Activated CD4-positive, alpha-beta T cell treated with anti-CD3 and anti-CD28 coated beads, Interleukin-2, amount 10 ng/mL, durations not matched to agents 7 days and 5 days (primary cell): Measurements from ENCODE around the gene RSPH9. TPM values are rescaled to one million over a fixed set of nuclear protein-coding genes. Genes with fewer than 3 reads are reported as not detected.
"Not testable (repeated sequence)": the region's sequence is repeated elsewhere in the genome, so short reads cannot be mapped to it uniquely, and the experiment has no call there.

Experiments
- CTCF ChIA-PET: fragments of 350-600 bp; sonication (Branson Sonifier 250); formaldehyde crosslinking; loops from one replicate; lab custom pipeline; 2021; ENCODE audit warnings: antibody characterized with exemption; lab: Charles Lee
- POLR2A ChIA-PET: fragments of 350-600 bp; sonication (Branson Sonifier 250); formaldehyde crosslinking; loops from one replicate; lab custom pipeline; 2021; ENCODE audit warnings: antibody characterized with exemption; lab: Charles Lee
- DNase-seq: peaks from one replicate; pipeline ENCODE4 v3.0.0-alpha.2; 2020
- H3K27ac Mint-ChIP-seq: one replicate; pipeline ENCODE4 v1.8.0; 2021; ENCODE audit warnings: mild to moderate bottlenecking, moderate library complexity, mixed read lengths
- H3K27me3 Mint-ChIP-seq: one replicate; pipeline ENCODE4 v1.8.0; 2021; ENCODE audit warnings: mixed read lengths
- H3K36me3 Mint-ChIP-seq: one replicate; pipeline ENCODE4 v1.8.0; 2021; ENCODE audit warnings: low read depth, mixed read lengths
- H3K4me1 Mint-ChIP-seq: one replicate; pipeline ENCODE4 v1.8.0; 2021; ENCODE audit warnings: mixed read lengths
- H3K4me3 Mint-ChIP-seq: one replicate; pipeline ENCODE4 v1.8.0; 2021; ENCODE audit warnings: mild to moderate bottlenecking, moderate library complexity, mixed read lengths
- H3K9me3 Mint-ChIP-seq: one replicate; pipeline ENCODE4 v1.8.0; 2021; ENCODE audit warnings: mixed read lengths
- total RNA-seq, 2 experiments: library from RNA; stranded (reverse); gene quantifications; one replicate each; pipeline ENCODE4 v1.2.3, GENCODE V29; 2021

The RSPH9 gene
- total RNA-seq, 2 experiments from 2014 or later: not detected

DNA sequence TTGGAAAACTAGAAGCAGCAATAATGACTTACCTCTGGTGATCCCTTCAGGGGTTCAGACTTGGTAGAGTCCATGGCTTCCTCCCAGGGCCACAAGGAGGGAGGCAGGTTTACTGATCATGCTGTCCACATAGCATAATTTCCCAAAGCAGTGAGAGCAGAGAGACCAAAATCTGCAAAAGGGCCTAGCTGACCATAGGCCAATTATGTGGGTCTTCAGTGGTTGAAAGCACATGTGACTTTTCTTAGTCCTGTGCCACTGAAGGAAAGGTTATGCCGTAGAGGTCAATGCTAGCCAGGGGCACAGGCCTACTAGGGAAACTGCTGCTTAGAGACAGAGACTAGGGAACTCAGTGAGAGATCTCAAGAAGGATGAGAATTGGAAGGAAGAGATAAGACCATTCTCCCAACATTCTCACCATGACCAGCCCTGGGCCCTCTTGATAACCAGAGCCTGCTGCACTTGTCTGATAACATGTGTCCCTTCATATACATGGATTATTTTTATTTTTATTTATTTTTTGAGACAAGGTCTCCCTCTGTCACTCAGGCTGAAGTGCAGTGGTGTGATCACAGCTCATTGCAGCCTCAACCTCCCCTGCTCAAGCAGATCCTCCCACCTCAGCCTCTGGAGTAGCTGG lies 13.7 kb upstream of the RSPH9 start:
- DNase-seq: no peak
- Mint-ChIP-seq H3K4me3 (peak overlapping the region; percentile 44), H3K9me3 (no peaks in the 10 kb centered on the region), H3K4me1 (peaks cover 52% of the 10 kb centered on the region), H3K27ac (peak overlapping the region; percentile 89), H3K27me3 (no peaks in the 10 kb centered on the region), H3K36me3 (peaks cover 30% of the 10 kb centered on the region)
- POLR2A ChIA-PET: no interaction called here
- CTCF ChIA-PET: interaction anchor here (1.1 kb wide), 1 partner anchor 54 kb away, joined by 3 read pairs; no protein-coding TSS in a partner anchor

DNA sequence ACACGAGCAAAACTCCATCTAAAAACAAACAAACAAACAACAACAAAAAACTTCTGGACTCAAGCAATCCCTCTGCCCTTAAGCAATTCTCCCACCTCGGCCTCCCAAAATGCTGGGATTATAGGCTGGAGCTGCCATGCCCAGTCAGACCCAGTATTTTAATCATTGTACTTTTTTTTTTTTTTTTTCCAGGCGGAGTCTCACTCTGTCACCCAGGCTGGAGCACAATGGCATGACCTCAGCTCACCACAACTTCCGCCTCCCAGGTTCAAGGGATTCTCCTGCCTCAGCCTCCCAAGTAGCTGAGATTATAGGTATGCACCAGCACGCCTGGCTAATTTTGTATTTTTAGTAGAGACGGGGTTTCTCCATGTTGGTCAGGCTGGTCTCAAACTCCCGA lies 11.8 kb upstream of the RSPH9 start:
- POLR2A ChIA-PET, DNase-seq, H3K27me3 Mint-ChIP-seq, H3K27ac Mint-ChIP-seq, H3K4me3 Mint-ChIP-seq, H3K9me3 Mint-ChIP-seq: not testable (repeated sequence)
- Mint-ChIP-seq H3K4me1 (peaks cover 43% of the 10 kb centered on the region), H3K36me3 (peaks cover 32% of the 10 kb centered on the region)
- CTCF ChIA-PET: interaction anchor here (0.6 to 2.1 kb wide), 2 partner anchors 9 to 1259 kb away, joined by 4 to 5 read pairs; no protein-coding TSS in a partner anchor

- ChIA-PET CTCF (interaction anchor here (2.1 kb wide), 1 partner anchor 32 kb away, joined by 11 read pairs; no protein-coding TSS in a partner anchor), POLR2A (interaction anchor here (0.6 kb wide), 1 partner anchor 59 kb away, joined by 3 read pairs; no protein-coding TSS in a partner anchor)
- Mint-ChIP-seq H3K9me3 (no peaks in the 10 kb centered on the region), H3K27me3 (no peaks in the 10 kb centered on the region), H3K27ac (peak overlapping the region; percentile 93), H3K4me3 (peak overlapping the region; percentile 98), H3K36me3 (peaks cover 35% of the 10 kb centered on the region), H3K4me1 (peaks cover 49% of the 10 kb centered on the region)
- no peak for DNase-seq
Measured at GRCh38 chr6:43634702-43635303, 10.0 kb upstream of the RSPH9 start.

DNA sequence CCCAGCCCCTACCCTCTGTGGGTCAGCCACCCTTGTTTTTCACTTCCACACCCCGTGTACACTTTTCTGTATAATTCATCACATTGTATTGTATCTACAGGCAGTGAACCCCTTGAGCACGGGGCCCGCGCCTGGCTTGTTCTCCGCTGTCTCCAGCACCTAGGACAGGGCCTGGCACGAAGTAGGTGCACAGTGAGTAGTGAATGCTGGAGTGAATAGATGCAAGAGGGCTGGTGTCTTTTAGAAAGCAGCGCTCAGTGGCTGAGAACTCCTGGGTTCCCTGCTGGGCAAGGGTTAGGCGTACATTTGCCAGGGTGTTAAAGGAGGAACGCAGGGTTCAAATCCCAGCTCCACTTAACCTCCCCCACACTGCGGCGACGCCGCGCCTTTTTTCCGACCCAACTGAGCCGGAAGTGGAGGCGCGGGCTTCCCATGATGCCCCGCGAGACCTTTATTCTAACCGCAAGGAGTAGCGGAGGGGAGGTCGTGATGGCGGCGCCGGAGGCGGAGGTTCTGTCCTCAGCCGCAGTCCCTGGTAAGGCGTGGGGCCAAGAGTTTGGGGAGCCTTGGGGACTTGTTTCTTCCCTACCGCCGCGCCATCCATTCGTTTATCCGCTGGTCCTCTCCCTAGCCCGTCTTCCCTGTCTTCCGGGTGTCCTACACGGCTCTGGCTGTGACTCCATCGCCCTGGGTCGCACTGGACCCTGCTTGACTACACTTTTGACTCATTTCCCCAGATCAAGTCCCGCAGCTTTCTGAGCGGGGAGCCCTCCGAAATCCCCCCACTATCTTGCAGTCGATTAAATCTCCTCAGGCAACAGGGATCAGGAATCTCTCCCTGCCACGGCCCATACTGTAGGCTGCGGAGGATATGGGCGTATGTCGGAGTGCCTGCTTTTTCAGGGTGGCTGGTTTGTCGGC lies 9.2 kb upstream of the RSPH9 start, which contains the start of gene MAD2L1BP:
TSS of gene MAD2L1BP (plus strand) at position 454 of the 921 bp plus-strand sequence. CDS start at position 490, 36 bp downstream.
- Mint-ChIP-seq H3K4me3 (peak within 1 kb of the TSS; percentile 98), H3K9me3 (no peaks in the 10 kb centered on the region), H3K27ac (peak within 1 kb of the TSS; percentile 93), H3K27me3 (no peaks in the 10 kb centered on the region), H3K36me3 (peaks cover 41% of the 10 kb centered on the region), H3K4me1 (peaks cover 50% of the 10 kb centered on the region)
- POLR2A ChIA-PET: no interaction called here
- peak; percentile 91 for DNase-seq
- CTCF ChIA-PET: interaction anchor here (2.0 to 2.8 kb wide), 3 partner anchors 10 to 134 kb away, joined by 6 to 11 read pairs (median 11); partner anchors contain the start of gene RSPH9

- H3K27me3 Mint-ChIP-seq: no peaks in the 10 kb centered on the region
- H3K9me3 Mint-ChIP-seq: no peaks in the 10 kb centered on the region
- peak overlapping the region; percentile 98 for H3K4me3 Mint-ChIP-seq
- H3K27ac Mint-ChIP-seq: peak overlapping the region; percentile 93
- DNase-seq: peak; percentile 34
- POLR2A ChIA-PET: interaction anchor here (0.5 kb wide), 1 partner anchor 262 kb away, joined by 5 read pairs; no protein-coding TSS in a partner anchor
- peaks cover 47% of the 10 kb centered on the region for H3K4me1 Mint-ChIP-seq
- peaks cover 44% of the 10 kb centered on the region for H3K36me3 Mint-ChIP-seq
- CTCF ChIA-PET: interaction anchor here (0.6 to 2.8 kb wide), 5 partner anchors 9 to 133 kb away, joined by 3 to 11 read pairs (median 6); partner anchors contain the start of gene RSPH9
Measured at GRCh38 chr6:43636308-43636659, 8.6 kb upstream of the RSPH9 start.

DNA sequence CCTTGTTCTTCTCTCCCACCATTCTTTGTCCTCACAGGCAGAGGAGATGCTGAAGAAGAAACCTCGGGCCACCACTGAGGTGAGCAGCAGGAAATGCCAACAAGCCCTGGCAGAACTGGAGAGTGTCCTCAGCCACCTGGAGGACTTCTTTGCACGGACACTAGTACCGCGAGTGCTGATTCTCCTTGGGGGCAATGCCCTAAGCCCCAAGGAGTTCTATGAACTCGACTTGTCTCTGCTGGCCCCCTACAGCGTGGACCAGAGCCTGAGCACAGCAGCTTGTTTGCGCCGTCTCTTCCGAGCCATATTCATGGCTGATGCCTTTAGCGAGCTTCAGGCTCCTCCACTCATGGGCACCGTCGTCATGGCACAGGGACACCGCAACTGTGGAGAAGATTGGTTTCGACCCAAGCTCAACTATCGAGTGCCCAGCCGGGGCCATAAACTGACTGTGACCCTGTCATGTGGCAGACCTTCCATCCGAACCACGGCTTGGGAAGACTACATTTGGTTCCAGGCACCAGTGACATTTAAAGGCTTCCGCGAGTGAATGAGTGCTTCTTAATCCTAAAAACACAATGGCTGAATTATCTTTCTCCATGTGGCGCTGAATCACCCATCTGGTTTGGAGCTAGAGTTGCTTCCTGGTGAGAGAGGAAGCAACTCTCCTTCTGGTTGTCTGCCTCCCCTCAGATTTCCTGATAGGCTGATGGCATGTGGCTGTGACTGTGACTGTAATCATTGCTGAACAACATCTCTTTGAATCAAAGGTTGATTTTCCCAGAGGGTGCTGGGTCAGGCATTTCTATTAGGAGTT lies 4.6 kb upstream of the RSPH9 start:
- Mint-ChIP-seq H3K4me1 (peaks cover 51% of the 10 kb centered on the region), H3K27ac (peak overlapping the region; percentile 5), H3K9me3 (no peaks in the 10 kb centered on the region), H3K4me3 (no peak overlapping the region), H3K27me3 (no peaks in the 10 kb centered on the region), H3K36me3 (peaks cover 52% of the 10 kb centered on the region)
- ChIA-PET POLR2A (no interaction called here), CTCF (interaction anchor here (0.7 to 1.9 kb wide), 3 partner anchors 11 to 440 kb away, joined by 3 to 7 read pairs (median 3); partner anchors contain the start of gene GTPBP2)
- no peak for DNase-seq

DNA sequence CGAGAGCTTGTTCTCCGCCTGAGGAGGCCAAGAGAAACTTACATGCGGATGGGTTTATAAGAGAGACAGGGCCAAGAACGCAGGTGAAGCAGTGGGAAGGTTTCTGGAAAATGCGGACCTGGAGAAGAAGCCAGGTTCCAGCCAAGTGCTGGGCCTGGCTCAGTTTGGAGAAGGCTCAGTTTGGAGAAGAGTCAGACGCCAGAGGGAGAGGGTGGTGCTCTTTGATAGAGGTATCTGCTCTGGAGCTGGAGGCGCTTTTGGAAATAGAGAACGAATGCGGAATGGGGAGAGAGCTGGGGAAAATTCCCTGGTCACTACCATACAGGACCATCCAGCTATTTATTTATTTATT lies 753 bp downstream of the RSPH9 start:
- Mint-ChIP-seq H3K27me3 (no peaks in the 10 kb centered on the region), H3K4me3 (peak overlapping the region; percentile 70), H3K4me1 (peaks cover 21% of the 10 kb centered on the region), H3K9me3 (no peaks in the 10 kb centered on the region), H3K36me3 (peaks cover 17% of the 10 kb centered on the region), H3K27ac (no peak overlapping the region)
- no peak for DNase-seq
- CTCF ChIA-PET: interaction anchor here (0.7 to 2.7 kb wide), 9 partner anchors 9 to 487 kb away, joined by 3 to 11 read pairs (median 4); partner anchors contain the start of genes MAD2L1BP and VEGFA
- POLR2A ChIA-PET: interaction anchor here (1.0 kb wide), 1 partner anchor 16 kb away, joined by 5 read pairs; the partner anchor contains the start of gene GTPBP2

DNA sequence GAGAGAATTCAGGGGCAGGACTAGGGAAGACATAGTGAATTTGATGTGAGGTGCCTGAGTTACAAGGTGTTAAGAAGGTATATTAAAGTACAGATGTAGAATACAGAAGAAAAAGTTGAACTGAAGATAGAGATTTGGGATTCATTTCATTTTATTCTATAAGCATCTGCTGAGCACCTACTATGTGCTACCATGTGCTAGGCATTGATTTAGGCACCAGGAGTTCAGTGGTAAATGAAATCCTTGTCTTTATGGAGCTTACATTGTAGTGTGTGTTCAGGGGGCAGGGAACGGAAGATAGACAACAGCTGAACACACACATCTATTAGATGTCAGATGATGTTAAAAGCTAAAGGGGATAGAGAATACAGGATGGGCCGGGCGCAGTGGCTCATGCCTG lies 2.8 kb downstream of the RSPH9 start:
- Mint-ChIP-seq H3K4me3 (no peak overlapping the region), H3K27me3 (no peaks in the 10 kb centered on the region), H3K4me1 (peaks cover 17% of the 10 kb centered on the region), H3K36me3 (peaks cover 5% of the 10 kb centered on the region), H3K27ac (no peak overlapping the region), H3K9me3 (no peaks in the 10 kb centered on the region)
- POLR2A ChIA-PET: no interaction called here
- no peak for DNase-seq
- CTCF ChIA-PET: interaction anchor here (1.8 to 2.0 kb wide), 2 partner anchors 18 to 19 kb away, joined by 5 to 6 read pairs; no protein-coding TSS in a partner anchor

- POLR2A ChIA-PET: no interaction called here
- H3K9me3 Mint-ChIP-seq: no peaks in the 10 kb centered on the region
- H3K27ac Mint-ChIP-seq: no peak overlapping the region
- H3K4me3 Mint-ChIP-seq: no peak overlapping the region
- no peaks in the 10 kb centered on the region for H3K27me3 Mint-ChIP-seq
- CTCF ChIA-PET: interaction anchor here (2.0 kb wide), 1 partner anchor 19 kb away, joined by 5 read pairs; no protein-coding TSS in a partner anchor
- DNase-seq: no peak
- H3K4me1 Mint-ChIP-seq: peaks cover 13% of the 10 kb centered on the region
- H3K36me3 Mint-ChIP-seq: no peaks in the 10 kb centered on the region
Measured at GRCh38 chr6:43648248-43648647, 3.4 kb downstream of the RSPH9 start.

GRCh38 chr6:43652822-43653221 lies 8.0 kb downstream of the RSPH9 start:
- H3K9me3 Mint-ChIP-seq, H3K27ac Mint-ChIP-seq, H3K4me3 Mint-ChIP-seq, POLR2A ChIA-PET, H3K4me1 Mint-ChIP-seq, H3K36me3 Mint-ChIP-seq, H3K27me3 Mint-ChIP-seq, DNase-seq: not testable (repeated sequence)
- CTCF ChIA-PET: interaction anchor here (1.4 kb wide), 1 partner anchor 14 kb away, joined by 3 read pairs; no protein-coding TSS in a partner anchor

DNA sequence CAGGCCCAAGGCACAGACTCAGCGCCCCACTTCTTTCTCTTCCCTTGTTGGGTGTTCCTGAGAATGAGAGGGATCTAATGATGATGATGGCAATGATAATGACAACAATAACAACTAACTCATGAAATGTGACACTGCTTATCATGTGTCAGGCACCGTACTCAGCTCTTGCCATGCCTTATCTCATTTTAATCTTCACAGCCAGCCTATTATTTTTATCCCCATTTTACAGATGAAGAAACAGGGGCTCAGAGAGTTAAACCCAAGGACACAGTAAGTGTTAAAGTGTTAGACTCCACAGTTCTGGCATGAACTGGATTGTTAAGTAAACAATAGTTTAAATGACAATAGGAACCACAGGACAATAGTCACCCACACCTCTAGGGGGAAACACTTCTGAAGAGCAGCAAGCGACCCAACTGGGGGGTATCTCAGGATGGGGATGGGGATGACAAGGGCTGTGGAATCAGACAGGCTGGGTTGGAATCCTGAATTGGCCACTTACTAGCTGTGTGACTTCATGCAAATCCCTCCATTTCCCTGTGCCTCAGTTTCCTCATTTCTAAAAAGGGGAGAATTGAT lies 12.5 kb downstream of the RSPH9 start:
- Mint-ChIP-seq H3K27me3 (no peaks in the 10 kb centered on the region), H3K27ac (no peak overlapping the region), H3K4me3 (no peak overlapping the region), H3K36me3 (no peaks in the 10 kb centered on the region), H3K9me3 (no peaks in the 10 kb centered on the region), H3K4me1 (peaks cover 7% of the 10 kb centered on the region)
- ChIA-PET POLR2A (no interaction called here), CTCF (interaction anchor here (1.0 to 1.7 kb wide), 4 partner anchors 9 to 20 kb away, joined by 3 to 6 read pairs (median 4); no protein-coding TSS in a partner anchor)
- no peak for DNase-seq
